AG04450 (cell line): ENCODE measurements around the gene THUMPD2. TPM values are rescaled to one million over a fixed set of nuclear protein-coding genes. Genes with fewer than 3 reads are reported as not detected.

Experiments used
- CTCF ChIA-PET: fragments of 300-600, 350-600 bp; formaldehyde crosslinking; extraction: SDS; loops from one replicate; lab custom pipeline; 2022; ENCODE audit warnings: antibody characterized with exemption, inconsistent platforms; lab: Charles Lee
- POLR2A ChIA-PET: fragments of 350-600 bp; formaldehyde crosslinking; extraction: SDS; loops from one replicate; lab custom pipeline; 2021; ENCODE audit warnings: antibody characterized with exemption, inconsistent platforms; lab: Yijun Ruan, JAX
- DNase-seq: peaks from one replicate; pipeline ENCODE4 v3.0.0-alpha.2; 2011; ENCODE audit warnings: low read depth, low spot score
- H3K27ac ChIP-seq: one replicate; pipeline ENCODE4 v1.5.1; 2012; ENCODE audit warnings: low read depth, low read length, control low read depth
- H3K27me3 ChIP-seq: one replicate; pipeline ENCODE4 v1.6.0; 2012; ENCODE audit warnings: low read length; ENCODE audit not compliant: control insufficient read depth, insufficient read depth
- H3K4me3 ChIP-seq: 2 replicates; pipeline ENCODE4 v1.5.1; 2011; ENCODE audit warnings: mild to moderate bottlenecking, low read depth, low read length, control low read depth
- H3K9me3 ChIP-seq: 2 replicates; pipeline ENCODE4 v1.5.1; 2012; ENCODE audit warnings: low read length; ENCODE audit not compliant: control insufficient read depth, insufficient read depth
- polyA plus RNA-seq: library from polyadenylated mRNA; depleted of rRNA; stranded (reverse); fragments of >200 nt; gene quantifications from 2 replicates; pipeline ENCODE4 v1.2.3, GENCODE V29; 2011
- TF ChIP-seq, protein P1 (sequence below): IDR thresholded peaks from 2 replicates; pipeline ENCODE4 v1.5.1; 2011; ENCODE audit warnings: low read depth, low read length, control low read depth, inconsistent platforms

Gene THUMPD2
- polyA plus RNA-seq, 1 experiment, result 11.7 TPM

DNA sequence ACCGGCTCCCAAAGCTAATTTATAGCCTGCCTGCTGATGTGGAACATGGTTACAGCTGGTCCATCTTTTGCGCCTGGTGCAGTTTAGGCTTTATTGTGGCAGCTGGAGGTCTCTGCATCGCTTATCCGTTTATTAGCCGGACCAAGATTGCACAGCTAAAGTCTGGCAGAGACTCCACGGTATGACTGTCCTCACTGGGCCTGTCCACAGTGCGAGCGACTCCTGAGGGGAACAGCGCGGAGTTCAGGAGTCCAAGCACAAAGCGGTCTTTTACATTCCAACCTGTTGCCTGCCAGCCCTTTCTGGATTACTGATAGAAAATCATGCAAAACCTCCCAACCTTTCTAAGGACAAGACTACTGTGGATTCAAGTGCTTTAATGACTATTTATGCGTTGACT, 62.0 kb downstream of the THUMPD2 start:
- DNase-seq, result no peak
- Histone ChIP-seq H3K27ac (no peak overlapping the region), H3K4me3 (no peak overlapping the region), H3K27me3 (peaks cover 2% of the 10 kb centered on the region), H3K9me3 (no peaks in the 10 kb centered on the region)
- TF ChIP-seq, protein P1, sequence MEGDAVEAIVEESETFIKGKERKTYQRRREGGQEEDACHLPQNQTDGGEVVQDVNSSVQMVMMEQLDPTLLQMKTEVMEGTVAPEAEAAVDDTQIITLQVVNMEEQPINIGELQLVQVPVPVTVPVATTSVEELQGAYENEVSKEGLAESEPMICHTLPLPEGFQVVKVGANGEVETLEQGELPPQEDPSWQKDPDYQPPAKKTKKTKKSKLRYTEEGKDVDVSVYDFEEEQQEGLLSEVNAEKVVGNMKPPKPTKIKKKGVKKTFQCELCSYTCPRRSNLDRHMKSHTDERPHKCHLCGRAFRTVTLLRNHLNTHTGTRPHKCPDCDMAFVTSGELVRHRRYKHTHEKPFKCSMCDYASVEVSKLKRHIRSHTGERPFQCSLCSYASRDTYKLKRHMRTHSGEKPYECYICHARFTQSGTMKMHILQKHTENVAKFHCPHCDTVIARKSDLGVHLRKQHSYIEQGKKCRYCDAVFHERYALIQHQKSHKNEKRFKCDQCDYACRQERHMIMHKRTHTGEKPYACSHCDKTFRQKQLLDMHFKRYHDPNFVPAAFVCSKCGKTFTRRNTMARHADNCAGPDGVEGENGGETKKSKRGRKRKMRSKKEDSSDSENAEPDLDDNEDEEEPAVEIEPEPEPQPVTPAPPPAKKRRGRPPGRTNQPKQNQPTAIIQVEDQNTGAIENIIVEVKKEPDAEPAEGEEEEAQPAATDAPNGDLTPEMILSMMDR, result no peak
- CTCF ChIA-PET, result interaction anchor here (6.9 kb wide), 1 partner anchor 13 kb away, joined by 41 read pairs; no protein-coding TSS in a partner anchor
- POLR2A ChIA-PET, result no interaction called here

DNA sequence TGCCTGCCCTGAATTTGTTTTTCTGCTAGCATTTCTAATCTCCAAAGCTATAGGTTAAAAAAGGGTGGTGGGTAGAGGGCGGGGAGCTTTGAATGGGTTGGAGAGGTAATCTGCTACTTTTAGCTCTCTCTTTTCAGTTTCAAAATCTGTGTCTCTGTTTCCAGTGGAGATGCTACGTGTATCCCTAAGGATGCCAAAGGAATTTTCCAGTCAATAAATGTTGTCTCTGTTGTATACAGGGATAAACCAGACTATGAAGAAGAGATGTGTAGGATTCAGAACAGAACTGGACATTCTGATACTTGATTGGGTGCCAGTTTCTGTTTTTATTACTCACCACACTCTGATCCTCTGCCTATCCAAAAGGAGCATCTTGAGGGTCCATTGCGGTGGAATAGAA, 63.2 kb downstream of the THUMPD2 start:
- Histone ChIP-seq H3K27ac (no peak overlapping the region), H3K4me3 (no peak overlapping the region), H3K9me3 (no peaks in the 10 kb centered on the region), H3K27me3 (no peaks in the 10 kb centered on the region)
- DNase-seq, result no peak
- TF ChIP-seq, protein P1, result no peak
- ChIA-PET CTCF (interaction anchor here (6.9 kb wide), 1 partner anchor 14 kb away, joined by 41 read pairs; no protein-coding TSS in a partner anchor), POLR2A (no interaction called here)

DNA sequence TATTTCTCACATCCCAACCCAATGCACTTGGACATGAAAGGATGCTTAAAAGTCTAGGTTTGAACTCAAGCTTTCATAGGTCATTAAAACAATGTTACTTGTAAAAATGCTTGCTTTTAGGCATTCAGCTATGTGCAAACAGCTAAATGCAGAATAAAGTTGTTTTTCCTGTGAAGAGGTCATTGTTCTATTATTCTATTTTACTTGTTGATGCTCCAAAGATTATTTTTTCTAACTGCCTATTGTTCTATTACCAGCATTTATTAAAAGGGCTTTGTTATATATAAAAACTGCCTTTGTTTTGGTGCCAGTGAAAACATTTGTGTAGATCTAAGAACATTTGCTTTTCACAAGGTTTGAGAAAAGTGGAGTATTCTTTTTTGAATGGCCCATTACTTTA, 64.0 kb downstream of the THUMPD2 start:
- POLR2A ChIA-PET, result no interaction called here
- no peak for DNase-seq
- CTCF ChIA-PET, result interaction anchor here (1.0 to 6.9 kb wide), 2 partner anchors 15 to 121 kb away, joined by 3 to 41 read pairs; no protein-coding TSS in a partner anchor

DNA sequence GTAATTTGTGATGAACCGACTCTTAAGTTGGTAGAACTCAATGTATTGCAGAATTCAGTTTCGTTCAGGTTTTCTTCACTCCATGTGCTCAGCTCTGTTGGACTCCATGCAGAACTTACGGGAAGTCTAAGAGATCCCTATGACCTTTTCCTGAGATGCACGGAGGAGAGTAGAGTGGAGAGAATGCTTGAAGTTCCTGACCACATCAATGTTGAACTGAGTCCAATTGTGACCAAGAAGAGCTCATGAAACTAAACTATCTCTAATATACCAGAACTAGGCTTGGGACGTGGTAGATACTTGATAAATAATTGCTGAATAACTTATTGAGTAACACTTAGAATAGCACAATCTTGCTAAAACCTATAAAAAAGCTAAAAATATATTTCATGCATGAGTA, 66.1 kb downstream of the THUMPD2 start:
- TF ChIP-seq, protein P1, result no peak
- ChIA-PET POLR2A (no interaction called here), CTCF (interaction anchor here (0.6 to 1.4 kb wide), 2 partner anchors 15 to 16 kb away, joined by 3 read pairs; no protein-coding TSS in a partner anchor)
- H3K9me3 ChIP-seq, result no peaks in the 10 kb centered on the region
- no peak for DNase-seq
- H3K27ac ChIP-seq, result no peak overlapping the region
- no peak overlapping the region for H3K4me3 ChIP-seq
- peaks cover 2% of the 10 kb centered on the region for H3K27me3 ChIP-seq

More for the DNA sequence above, 64.0 kb downstream of the THUMPD2 start:
- H3K9me3 ChIP-seq, result no peaks in the 10 kb centered on the region
- no peak overlapping the region for H3K4me3 ChIP-seq
- no peak overlapping the region for H3K27ac ChIP-seq
- TF ChIP-seq, protein P1, result no peak
- H3K27me3 ChIP-seq, result no peaks in the 10 kb centered on the region

DNA sequence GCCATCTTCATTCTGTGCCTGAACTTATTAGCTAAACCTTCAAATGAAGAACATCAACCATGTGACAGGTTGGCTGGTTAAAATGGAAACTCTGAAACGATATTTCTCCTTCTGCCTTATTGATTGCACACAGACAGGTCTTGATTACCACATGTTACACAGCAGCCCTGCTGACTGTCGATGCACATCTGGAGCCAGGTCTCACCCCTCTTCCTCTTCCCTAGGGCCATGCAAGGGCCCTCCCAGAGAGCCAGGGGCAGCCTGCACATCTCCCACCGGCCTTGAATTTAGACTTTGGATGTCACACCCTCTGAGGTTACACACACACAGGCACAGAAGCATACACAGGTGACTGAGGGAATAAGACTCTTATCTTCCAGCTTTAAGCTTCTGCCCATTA, 68.3 kb downstream of the THUMPD2 start:
- ChIA-PET POLR2A (no interaction called here), CTCF (interaction anchor here (0.8 to 1.4 kb wide), 2 partner anchors 9 to 14 kb away, joined by 3 read pairs; no protein-coding TSS in a partner anchor)
- H3K27me3 ChIP-seq, result peaks cover 2% of the 10 kb centered on the region
- H3K4me3 ChIP-seq, result no peak overlapping the region
- H3K9me3 ChIP-seq, result no peaks in the 10 kb centered on the region
- DNase-seq, result no peak
- TF ChIP-seq, protein P1, result no peak
- no peak overlapping the region for H3K27ac ChIP-seq
